Measurements from ENCODE around the gene URI1.

The URI1 gene

GRCh38 chr19:30047432-30047831, 105.4 kb downstream of the URI1 start:
- no peak for TF ChIP-seq CTCF (IDR thresholded peaks at IDR 0.05; ENCODE audit: low read depth, low read length)
- no peak overlapping the region for H3K4me3 ChIP-seq (ENCODE audit: low read depth, low read length)
- in situ Hi-C loops (cut with HindIII; ENCODE audit: low sequenced_read_pairs), result no loop called here
- DNase-seq (ENCODE audit: low read depth, low spot score), result no peak

GRCh38 chr19:30049226-30049625, 107.2 kb downstream of the URI1 start:
- in situ Hi-C loops (cut with HindIII; ENCODE audit: low sequenced_read_pairs), result no loop called here
- H3K4me3 ChIP-seq (ENCODE audit: low read depth, low read length), result no peak overlapping the region

GRCh38 chr19:30049846-30050667, 108.0 kb downstream of the URI1 start:
- no peak for DNase-seq (ENCODE audit: low read depth, low spot score)
- in situ Hi-C loops (cut with HindIII; ENCODE audit: low sequenced_read_pairs), result no loop called here
- no peak overlapping the region for H3K4me3 ChIP-seq (ENCODE audit: low read depth, low read length)
- TF ChIP-seq CTCF (IDR thresholded peaks at IDR 0.05; ENCODE audit: low read depth, low read length), result no peak

More at GRCh38 chr19:30049226-30049625, 107.2 kb downstream of the URI1 start:
- TF ChIP-seq CTCF (IDR thresholded peaks at IDR 0.05; ENCODE audit: low read depth, low read length), result no peak
- DNase-seq (ENCODE audit: low read depth, low spot score), result no peak

GRCh38 chr19:30052122-30053075, 110.4 kb downstream of the URI1 start:
- in situ Hi-C loops (cut with HindIII; ENCODE audit: low sequenced_read_pairs), result no loop called here
- no peak overlapping the region for H3K4me3 ChIP-seq (ENCODE audit: low read depth, low read length)
- TF ChIP-seq CTCF (IDR thresholded peaks at IDR 0.05; ENCODE audit: low read depth, low read length), result no peak
- no peak for DNase-seq (ENCODE audit: low read depth, low spot score)

GRCh38 chr19:30053558-30053957, 111.5 kb downstream of the URI1 start:
- no peak for DNase-seq (ENCODE audit: low read depth, low spot score)
- no peak for TF ChIP-seq CTCF (IDR thresholded peaks at IDR 0.05; ENCODE audit: low read depth, low read length)
- H3K4me3 ChIP-seq (ENCODE audit: low read depth, low read length), result no peak overlapping the region
- in situ Hi-C loops (cut with HindIII; ENCODE audit: low sequenced_read_pairs), result no loop called here

- in situ Hi-C loops (cut with HindIII; ENCODE audit: low sequenced_read_pairs), result no loop called here
- TF ChIP-seq CTCF (IDR thresholded peaks at IDR 0.05; ENCODE audit: low read depth, low read length), result no peak
- no peak overlapping the region for H3K4me3 ChIP-seq (ENCODE audit: low read depth, low read length)
- no peak for DNase-seq (ENCODE audit: low read depth, low spot score)
Measured at GRCh38 chr19:30054210-30054609, 112.2 kb downstream of the URI1 start.
